A549 (cell line): Measurements from ENCODE around the gene CDH11.

Experiments
- CTCF ChIP-seq: fragments of >200 bp; sonication (Bioruptor Twin); formaldehyde crosslinking; IDR thresholded peaks from 3 replicates; pipeline ENCODE4 v1.5.1; 2016
- EHF ChIP-seq: fragments of 250-450 bp; sonication (Bioruptor Pico); IDR thresholded peaks from 2 replicates; pipeline ENCODE4 v1.5.0; 2020; ENCODE audit warnings: mild to moderate bottlenecking
- EP300 ChIP-seq, 2 experiments: fragments of >200 bp; sonication (Bioruptor Twin); formaldehyde crosslinking; IDR thresholded peaks; 2 replicates in 1 of 2; 3 replicates in 1 of 2; pipeline ENCODE4 v1.6.1; 2016 to 2017
- FOSL2 ChIP-seq, 2 experiments: fragments of 450-650 bp in 1 of 2; fragments of >200 bp in 1 of 2; sonication (Bioruptor Twin) in 1 of 2; formaldehyde crosslinking; IDR thresholded peaks; 2 replicates each; pipeline versions ENCODE4 v1.5.0 to v1.6.1; 2016 to 2020; ENCODE audit warnings: mild to moderate bottlenecking in 1 of 2, moderate library complexity in 1 of 2
- KDM1A ChIP-seq: fragments of 200-600 bp; sonication (generic); IDR thresholded peaks from 2 replicates; pipeline ENCODE4 v1.6.1; 2016; ENCODE audit warnings: low read depth, mild to moderate bottlenecking
- MAFK ChIP-seq: fragments of 450-650 bp; IDR thresholded peaks from 2 replicates; pipeline ENCODE4 v1.6.1; 2014; ENCODE audit not compliant: partially characterized antibody
- POLR2A ChIP-seq: IDR thresholded peaks from 2 replicates; pipeline ENCODE4 v1.6.1; 2012; ENCODE audit warnings: mild to moderate bottlenecking, low read length
- RCOR1 ChIP-seq: fragments of 150-350 bp; IDR thresholded peaks from 2 replicates; pipeline ENCODE4 v1.6.1; 2014; ENCODE audit warnings: antibody characterized with exemption, low read length, low read depth
- TF ChIP-seq, protein P1 (sequence below): IDR thresholded peaks from 2 replicates; pipeline ENCODE4 v1.6.1; 2012
- TF ChIP-seq, protein P2 (sequence below): fragments of 450-650 bp; IDR thresholded peaks from 2 replicates; pipeline ENCODE4 v1.6.1; 2014; ENCODE audit warnings: antibody characterized with exemption

- no peak for TF ChIP-seq POLR2A
- no peak for TF ChIP-seq CTCF
- TF ChIP-seq KDM1A, result no peak
- TF ChIP-seq EP300 (IDR thresholded peaks at IDR 0.05), result no peak
- no peak for TF ChIP-seq RCOR1
- TF ChIP-seq, protein P1, sequence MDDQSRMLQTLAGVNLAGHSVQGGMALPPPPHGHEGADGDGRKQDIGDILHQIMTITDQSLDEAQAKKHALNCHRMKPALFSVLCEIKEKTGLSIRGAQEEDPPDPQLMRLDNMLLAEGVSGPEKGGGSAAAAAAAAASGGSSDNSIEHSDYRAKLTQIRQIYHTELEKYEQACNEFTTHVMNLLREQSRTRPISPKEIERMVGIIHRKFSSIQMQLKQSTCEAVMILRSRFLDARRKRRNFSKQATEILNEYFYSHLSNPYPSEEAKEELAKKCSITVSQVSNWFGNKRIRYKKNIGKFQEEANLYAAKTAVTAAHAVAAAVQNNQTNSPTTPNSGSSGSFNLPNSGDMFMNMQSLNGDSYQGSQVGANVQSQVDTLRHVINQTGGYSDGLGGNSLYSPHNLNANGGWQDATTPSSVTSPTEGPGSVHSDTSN, result no peak
- no peak for TF ChIP-seq MAFK
- TF ChIP-seq, protein P2, sequence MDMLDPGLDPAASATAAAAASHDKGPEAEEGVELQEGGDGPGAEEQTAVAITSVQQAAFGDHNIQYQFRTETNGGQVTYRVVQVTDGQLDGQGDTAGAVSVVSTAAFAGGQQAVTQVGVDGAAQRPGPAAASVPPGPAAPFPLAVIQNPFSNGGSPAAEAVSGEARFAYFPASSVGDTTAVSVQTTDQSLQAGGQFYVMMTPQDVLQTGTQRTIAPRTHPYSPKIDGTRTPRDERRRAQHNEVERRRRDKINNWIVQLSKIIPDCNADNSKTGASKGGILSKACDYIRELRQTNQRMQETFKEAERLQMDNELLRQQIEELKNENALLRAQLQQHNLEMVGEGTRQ, result no peak
- no peak for TF ChIP-seq FOSL2 (IDR thresholded peaks at IDR 0.05)
- TF ChIP-seq FOSL2 (CRISPR knock-in tag; IDR thresholded peaks at IDR 0.05), result no peak
- TF ChIP-seq EHF (CRISPR knock-in tag), result no peak
Observed at GRCh38 chr16:64981568-64982281, 140.1 kb downstream of the CDH11 start.
